CD4-positive, alpha-beta T cell treated with Interleukin-6 for 4 hours (primary cell): ENCODE results near the gene MAGI1.

ENCODE experiments used
- DNase-seq: peaks from one replicate; pipeline ENCODE4 v3.0.0-alpha.2; 2020; ENCODE audit warnings: mixed read lengths

The MAGI1 gene

DNA sequence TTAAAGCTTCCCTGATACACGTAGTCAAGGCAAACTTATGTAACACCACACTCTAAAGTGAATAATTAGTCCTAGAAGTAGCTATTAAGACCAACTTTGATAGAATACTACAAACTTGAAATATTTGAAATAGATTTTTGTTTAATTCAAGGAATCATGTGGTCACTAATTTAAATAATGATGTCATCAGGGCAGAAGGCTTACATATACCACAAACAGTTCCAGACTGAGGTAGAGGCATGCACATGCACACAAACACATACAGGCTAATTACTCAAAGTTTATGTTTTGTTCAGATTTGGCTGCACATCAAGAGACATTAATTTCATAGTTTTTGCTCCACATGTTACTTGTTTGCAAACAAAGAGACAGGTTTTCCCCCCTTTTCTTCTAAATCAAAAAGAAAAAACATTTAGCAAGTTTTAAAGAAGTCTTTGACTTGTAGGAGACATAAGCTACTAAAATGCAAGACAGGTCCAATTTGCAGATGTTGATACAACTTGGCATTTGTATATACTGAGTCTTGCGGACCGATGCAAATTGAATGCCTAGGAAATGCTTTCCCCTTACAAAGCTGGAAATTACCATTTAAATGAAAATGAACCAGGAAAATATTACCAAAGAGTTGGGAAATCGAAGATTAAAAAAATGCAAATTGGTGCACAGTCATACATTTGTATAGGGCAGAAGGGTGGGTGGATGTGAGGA is 594.8 kb downstream of the MAGI1 start:
- DNase-seq = no peak

DNA sequence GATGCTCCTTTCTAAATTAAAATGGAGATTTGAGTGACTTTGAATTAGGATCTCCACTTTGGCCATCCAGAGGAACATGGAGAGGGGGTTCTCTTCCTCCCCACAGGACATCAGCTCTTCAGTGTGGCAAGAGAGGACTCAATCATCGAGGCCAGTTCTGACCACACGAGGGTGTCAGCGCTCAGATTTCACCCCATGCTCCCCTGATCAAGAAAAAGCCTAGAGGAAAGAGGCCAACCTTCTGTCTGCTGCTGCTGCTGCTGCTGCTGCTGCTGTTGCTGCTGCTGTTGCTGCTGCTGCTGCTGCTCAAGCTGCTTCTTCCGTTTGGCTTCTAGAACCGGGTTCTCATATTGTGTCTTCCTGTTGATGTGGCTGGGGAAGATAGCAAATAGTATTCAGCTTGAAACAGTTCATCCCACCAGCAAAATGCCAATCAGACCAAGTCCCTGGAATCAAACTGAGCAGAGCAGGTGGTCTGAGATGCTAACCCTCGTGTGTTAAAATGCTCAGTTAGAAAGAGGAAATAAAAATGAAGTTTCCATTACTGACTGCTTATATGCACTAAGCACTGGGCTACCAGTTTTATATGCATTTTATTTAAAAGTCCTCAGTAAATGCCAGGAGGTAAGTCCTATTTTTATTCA is 599.0 kb downstream of the MAGI1 start:
- no peak for DNase-seq

DNA sequence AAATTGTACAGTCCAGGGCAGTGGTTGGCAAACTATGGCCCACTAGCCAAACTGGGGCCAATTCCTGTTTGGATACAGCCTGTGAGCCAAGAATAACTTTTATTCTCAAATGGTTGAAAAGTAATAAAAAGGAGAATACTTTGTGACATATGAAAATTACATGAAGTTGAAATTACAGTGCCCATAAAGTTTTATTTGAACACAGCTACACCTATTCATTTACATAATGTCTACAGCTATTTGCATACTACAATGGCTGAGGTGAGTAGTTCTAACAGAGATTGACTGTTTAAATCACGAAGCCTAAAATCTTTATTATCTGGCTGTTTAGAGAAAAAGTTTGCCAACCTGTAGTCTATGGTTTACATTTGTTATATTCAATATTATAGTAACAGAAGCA is 600.1 kb downstream of the MAGI1 start:
- DNase-seq = no peak

DNA sequence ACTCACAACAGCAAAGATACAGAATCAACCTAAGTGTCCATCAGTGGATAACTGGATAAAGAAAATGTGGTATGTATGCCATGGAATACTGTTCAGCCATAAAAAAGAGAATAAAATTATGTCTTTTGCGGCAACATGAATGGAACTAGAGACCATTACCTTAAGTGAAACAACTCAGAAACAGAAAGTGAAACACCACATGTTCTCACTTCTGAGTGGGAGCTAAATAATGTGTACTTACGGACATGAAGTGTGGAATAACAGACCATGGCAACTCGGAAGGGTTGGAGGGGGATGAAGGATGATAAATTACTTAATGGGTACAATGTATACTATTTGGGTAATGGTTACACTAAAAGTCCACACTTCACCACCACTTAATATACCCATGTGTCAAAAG is 600.6 kb downstream of the MAGI1 start:
- DNase-seq = no peak

DNA sequence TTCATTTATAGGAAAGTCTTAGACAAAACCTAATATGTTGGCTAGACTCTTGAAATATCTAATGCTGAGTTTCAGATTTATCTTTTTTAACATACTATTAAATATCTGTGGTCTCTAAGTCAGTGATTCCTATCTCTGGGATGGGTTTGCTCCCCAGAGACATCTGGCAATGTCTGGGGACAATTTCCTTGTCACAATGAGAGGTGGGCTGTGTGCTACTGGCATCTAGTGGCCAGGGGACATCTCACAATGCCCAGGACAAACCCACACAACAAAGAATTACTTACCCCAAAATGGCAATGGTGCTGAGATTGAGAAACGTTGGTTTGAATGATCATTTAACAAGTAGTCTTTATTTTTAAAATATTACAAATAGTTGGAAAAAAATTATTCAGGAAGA is 602.1 kb downstream of the MAGI1 start:
- DNase-seq = no peak

DNA sequence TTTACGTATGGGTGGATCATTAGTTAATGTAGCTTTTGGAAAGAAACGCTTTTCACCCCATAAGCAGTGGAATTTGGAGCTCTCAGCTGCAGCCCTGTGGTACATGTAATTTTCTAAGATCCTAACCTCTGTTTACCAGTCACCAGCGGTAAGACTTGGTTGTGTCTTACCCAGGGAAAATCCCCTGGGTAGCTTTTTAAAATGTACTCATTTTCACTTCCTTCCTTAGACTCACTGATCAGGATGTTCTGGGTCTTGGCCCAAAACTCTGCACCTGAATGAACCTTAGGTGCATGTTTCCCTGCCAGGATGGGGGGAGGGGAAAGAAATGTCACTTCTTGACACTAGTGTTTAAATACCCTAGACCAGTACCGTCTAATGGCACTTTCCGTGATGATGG is 605.2 kb downstream of the MAGI1 start:
- no peak for DNase-seq

DNA sequence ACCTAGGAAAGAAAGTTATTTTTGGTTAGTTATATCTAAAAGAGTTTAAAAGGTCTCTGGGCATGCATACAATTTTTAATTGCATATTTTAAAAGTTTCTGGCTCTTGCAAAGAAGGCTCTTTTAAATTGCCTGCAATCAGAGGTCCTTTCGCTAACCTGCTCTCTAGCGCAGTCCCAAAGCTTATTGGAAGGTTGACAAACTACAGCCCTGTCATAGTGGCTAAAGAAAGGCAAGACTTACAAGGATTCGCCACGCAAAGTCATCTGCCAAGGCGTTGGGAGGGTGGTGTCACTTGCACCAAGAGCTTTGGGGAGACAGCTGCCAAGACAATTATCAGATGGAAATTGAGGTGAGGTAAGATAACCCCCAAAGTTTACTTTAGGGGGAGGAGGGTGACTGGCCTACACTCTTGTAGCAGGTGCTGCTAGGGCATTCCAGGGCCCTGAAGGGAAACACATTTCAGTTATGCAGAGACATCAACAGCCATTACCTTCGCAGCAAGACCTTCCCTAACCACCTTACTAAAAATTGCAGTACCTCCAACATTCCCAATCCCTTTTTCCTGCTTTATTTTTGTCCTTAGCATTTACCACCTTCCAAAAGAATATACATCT is 606.2 kb downstream of the MAGI1 start:
- no peak for DNase-seq

DNA sequence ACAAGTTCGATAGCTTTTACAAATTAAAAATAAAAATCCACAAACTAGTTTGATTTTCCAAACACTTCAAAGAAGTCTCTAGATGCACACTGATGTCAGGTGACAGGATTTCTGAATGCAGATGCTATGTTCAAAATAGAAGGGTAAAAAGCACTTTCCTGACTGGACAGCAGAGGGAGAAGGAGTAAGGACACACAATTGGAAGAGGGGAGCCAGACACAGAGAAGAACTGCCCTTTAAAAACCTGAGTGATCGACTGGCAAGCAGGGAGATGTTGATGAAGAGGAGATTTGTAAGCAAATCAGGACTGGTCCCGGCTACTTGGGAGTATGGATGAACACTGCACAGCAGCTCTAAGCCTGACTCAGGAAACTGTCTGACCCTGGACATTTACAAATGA is 612.8 kb downstream of the MAGI1 start:
- no peak for DNase-seq

DNA sequence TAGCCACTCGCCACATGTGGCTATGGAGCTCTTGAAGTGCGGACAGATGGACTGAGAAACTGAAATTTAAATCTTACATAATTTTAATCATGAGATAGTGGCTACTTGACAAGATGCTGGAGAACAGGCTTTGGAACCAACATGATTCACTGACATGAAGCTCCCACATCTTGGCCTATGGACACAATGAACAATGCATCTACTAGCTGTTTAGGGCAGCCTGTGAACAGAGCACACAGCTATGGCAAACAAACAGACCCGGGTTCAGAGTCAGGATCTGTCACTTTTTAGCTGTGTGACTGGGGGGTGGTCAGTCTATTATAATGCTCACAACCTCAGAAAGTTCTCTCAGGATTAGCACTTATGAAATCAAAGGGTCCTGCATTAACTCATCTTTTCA is 616.6 kb downstream of the MAGI1 start:
- DNase-seq = no peak

DNA sequence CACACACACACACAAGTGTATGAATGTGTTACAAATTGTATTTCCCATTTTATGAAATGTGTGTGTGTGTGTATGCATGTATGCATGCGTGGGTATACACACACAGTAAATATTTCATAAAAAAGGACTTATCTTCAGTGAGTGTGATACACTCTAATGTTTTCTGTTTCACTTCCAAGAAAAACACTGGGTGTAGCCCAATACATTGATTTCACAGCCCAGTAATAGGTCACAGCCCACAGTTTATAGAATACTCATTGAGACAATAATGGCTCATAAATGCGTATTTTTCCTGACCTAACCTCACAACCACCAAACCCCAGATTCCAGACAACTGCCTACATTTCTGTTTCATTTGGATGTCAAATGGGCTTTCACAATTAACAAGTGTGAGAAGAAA is 619.5 kb downstream of the MAGI1 start:
- no peak for DNase-seq

DNA sequence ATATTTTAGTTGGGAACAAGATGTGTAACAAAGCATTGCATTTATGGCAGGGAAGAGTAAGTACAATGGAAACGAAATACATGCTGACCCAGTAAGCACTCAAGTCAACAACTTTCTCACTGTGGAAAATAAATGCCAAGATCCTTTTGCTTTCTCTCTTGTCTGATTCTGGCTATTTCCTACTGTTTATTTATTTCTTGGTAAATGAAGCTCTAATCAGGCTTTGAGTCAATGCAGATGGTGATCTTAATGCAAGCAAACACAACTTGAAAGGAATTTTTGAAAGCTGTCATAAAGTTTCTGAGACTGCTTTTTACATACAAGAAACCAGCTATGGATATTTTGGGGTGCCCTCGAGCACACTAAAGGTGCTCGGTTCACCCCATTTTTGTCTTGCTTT is 624.8 kb downstream of the MAGI1 start:
- no peak for DNase-seq

DNA sequence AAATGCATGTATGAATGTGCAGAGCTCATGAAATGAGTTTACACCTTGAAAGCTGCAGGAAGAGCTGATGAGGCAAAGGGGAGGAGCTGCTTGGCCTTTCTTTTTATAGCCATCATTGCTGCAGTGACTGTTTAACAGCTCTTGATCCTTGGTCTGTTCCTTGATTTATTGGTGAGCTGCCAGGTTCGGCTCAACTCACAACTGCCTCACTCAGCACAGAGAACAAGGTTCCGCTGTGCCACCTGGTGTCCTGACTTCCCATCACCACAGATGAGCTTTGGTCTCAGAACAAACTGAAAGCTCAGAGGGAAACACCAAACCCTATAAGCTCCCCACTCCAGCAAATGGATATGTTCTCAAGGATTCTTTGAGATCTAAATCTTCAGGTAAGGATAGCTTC is 626.1 kb downstream of the MAGI1 start:
- DNase-seq = no peak

DNA sequence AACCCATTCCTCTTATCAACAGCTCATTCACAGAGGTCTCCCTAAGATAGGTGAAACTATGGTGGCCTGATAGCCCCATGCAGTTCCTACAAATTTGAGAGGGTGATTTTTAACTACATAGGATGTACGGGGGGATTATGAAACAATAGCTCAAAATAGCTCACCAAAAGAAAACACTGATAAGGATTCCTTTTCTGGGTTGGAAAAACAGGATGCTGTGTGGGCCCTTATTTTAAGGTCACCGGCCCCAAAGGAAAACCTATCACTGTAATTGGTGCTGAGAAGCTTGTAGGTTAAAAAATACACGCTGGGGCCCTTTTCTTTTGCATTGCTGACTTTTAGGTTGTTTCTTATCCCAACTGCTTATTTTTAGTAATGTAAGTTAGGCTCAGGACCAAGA is 627.4 kb downstream of the MAGI1 start:
- no peak for DNase-seq

DNA sequence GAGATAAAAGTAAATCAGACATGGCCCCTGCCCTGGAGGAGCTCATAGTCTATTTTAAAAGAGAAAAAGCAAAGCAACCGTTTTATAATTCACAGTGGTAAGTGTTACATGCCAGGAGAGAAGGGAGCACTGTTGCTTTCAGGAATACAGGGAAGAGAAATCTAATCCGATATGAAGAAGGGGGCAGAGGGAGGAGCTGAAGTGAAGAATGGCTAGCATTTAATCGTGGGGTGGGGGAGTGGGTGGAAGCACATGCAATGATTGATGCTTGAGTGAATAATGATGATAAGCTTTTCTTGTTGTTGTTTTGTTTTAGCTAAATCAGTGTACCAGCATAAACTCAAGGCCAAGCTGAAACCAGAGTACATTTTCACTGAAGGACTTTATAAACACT is 629.5 kb downstream of the MAGI1 start:
- no peak for DNase-seq

DNA sequence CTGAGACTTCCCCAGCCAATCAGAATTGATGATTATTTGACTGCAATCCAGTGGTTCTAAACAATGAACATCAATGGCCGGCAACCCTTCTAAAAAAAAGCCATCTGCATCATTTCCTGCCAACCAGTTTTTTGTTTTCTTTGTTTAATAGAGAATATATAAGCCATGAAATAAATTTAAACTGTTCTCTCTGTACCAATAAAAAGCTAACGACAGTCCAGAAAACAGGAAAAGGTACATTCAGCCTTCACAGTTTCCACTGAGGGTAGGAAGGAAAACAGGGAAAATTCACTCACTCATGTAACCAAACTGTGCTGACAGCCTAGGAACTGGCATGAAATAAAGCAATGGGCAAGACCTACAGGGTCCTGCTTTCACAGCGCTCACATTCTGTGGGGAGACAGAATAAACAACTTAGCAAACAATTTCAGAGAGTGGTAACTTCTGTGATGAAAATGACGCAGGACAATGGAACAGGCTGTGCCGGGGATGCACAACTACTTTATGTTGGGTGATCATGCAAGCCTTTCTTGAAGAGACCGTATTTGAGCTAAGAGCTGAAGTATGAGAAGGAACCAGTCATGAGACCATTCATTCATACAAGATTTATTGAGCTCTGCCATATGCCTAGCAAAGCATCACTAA is 630.1 kb downstream of the MAGI1 start:
- no peak for DNase-seq

DNA sequence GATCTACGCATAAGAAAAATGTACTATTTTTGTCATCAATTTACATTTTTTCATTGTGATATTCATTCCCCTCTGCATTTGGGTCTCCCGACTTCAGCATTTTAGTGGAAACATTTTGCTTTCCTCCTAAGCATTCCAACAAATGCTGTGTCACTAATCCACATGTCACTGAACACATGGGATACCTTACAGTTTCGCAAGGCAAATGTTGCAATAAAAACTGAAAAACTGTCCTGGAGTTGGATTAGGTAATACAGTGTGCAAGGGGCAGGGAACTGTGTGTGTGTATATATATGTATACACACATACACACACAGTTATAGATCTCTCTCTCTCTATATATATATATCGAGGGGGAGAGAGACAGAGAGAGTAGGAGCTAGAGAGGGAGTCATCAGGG is 632.2 kb downstream of the MAGI1 start:
- no peak for DNase-seq

DNA sequence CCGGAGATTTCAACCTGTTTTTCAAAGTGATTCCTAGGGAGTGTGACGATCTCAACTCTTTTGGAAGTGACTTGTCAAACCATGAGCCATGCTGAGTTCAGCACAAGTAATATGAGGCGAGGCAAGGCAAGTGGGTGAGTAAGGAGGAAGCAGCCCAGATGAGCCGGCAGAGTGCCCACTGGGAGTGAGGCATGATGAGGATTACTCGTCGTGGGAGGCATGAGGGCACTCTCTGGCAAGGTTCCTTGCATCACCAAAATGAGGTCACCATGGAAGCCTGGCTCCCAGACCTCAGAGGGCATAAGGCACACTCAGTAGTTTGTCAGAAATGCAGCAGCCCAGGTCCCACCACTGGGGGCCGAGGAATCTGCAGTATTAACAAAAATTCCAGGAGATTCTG is 636.1 kb downstream of the MAGI1 start:
- no peak for DNase-seq

DNA sequence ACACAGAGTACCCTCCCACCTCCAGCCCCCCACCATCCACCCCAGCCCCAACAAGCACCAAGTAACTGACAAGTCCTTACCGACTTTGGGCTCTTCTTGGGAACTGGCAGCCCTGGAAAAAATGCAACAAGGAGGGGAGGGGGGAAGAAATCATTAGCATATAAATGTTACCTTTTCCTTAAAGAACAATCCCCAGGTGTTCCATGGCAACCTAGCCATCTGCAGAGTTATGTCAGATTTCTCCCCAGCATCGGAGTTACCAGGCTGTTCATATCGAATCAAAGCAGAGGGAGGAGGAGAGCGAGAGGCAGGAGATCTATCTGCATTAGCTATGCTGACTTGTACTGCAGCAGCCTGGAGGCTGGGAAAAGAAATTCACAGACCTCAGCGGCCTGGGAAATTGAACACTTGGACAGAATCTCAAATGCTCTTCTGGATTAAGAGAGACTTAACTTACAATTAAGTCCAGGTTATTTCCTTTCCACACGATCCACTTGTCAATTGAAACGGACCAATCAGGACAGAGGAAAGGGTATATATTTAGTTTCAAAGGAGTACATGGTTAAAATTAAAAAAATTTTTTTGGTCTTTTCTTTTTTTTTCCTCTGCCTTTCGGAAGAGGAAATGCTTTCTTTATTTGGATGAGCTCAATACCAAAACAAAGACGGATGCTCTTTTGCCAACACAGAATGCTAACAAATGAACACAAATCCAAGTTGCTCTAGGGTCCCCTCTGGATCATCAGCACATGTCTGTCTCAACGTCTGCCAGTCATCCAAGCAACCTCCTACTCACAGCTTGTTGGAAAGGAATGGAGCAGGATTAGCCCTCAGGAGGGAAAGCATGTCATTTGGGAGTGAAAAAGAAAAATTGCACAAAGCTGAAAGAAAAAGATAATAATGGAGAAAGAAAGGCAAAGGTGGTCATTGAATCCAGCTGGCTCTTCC is 637.1 kb downstream of the MAGI1 start:
- no peak for DNase-seq

DNA sequence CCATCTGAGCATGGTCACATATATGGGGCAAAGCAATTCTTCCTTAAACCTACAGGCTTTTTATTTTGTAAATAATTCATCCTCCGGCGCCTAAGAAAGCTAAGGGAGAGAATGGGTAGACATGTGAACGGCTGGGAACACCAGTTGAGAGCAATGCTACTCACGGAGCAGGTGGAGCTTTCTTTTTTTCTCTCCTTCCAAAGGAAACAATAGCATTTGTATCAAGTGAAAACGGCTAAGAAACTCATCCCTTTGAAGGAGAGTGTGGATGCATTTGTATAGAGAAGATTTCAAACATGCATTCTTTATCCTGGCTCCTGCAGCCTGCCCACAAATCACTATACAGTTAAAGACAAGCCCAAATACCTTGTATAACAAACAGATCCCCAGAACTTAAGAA is 637.8 kb downstream of the MAGI1 start:
- no peak for DNase-seq

DNA sequence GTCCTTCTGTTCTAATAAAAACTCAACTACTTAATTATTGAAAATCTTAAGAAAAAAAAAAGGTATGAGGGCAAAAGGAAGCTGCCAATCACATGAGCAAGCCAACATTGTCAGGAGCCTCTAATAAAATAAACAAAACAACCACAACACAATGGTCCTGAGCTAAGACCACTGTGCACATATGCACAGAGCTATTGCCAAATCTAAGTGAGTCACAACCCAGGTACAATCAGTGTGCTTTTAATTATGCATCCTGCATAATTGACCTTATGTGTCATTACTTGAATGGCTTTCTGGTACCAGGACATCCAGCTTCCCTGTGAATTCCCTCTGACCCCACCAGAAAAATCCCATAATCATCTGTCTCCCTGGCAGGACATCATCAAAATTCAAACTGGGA is 639.8 kb downstream of the MAGI1 start:
- DNase-seq = no peak

DNA sequence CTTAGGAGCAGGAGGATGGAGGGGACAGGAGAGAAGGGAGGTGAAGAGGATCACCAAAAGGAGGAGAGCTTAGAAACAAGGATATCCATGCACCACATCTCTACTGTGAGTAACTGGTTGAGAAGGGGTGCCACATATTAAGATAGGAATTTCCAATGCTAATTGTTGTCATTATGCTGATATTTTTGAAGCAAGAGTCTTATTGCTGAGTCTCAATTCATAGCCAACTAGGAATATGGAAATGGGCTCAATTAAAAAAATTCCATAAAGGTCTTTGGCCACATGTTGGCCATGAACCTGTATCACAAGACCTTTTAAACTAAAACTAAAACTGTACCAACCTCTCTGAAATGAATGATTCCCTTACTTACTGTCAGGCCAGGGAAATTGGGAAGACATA is 642.6 kb downstream of the MAGI1 start:
- no peak for DNase-seq

DNA sequence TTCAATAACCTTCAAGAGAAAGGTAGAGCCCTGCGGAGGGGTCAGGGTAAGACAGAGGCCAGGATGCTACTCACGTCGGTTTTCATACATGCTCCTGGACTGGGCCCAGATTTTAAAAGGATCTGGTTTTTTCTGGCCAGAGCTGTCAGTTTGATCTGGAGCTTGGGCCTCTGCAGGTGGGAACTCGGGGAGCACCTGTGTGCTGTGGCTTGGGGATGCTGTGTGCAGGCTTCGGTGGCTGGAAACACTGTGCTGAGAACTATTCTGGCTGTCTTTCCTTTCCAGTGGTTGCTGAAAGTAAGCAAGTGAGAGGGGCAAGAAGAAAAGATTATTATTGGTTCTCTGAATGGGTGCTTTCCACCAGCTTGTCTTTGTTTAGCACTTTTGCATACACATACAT is 647.6 kb downstream of the MAGI1 start:
- no peak for DNase-seq

DNA sequence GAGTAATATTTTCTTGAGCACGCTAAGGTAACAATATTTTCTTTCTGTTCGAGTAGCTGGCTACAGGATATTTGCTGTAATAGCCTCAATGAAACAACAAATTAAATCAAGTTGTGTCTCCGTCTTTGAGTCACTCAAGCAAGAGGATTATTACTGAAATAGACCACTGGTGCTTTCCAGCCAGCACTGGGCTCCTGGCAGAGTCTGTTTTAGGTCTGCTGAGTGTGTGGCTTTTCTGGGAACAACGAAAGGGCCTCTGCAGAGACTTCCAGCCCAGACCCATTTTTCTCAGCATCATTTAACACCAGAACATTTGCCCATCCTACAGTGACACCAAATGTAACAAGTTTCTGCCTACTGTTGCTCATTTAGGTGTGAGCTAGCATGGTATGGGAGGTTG is 652.9 kb downstream of the MAGI1 start:
- no peak for DNase-seq
